Activated T-helper 2 cell treated with anti-CD3 and anti-CD28 coated beads, Interferon-gamma antibody, Interleukin-2, Interleukin-4, amounts not matched to agents 10 μg/mL and 5 μg/mL and 100 μg/mL, durations not matched to agents 14 hours and 24 hours and 36 hours (primary cell): ENCODE measurements around the gene ASIC3. TPM values are rescaled to one million over a fixed set of nuclear protein-coding genes. Genes with fewer than 3 reads are reported as not detected.

Experiments
- DNase-seq: peaks from one replicate; pipeline ENCODE4 v3.0.0; 2021; ENCODE audit warnings: low spot score
- H3K27ac Mint-ChIP-seq: one replicate; pipeline ENCODE4 v1.8.0; 2021; ENCODE audit warnings: mixed read lengths
- H3K27me3 Mint-ChIP-seq: one replicate; pipeline ENCODE4 v1.8.0; 2021; ENCODE audit warnings: low read depth, mixed read lengths
- H3K36me3 Mint-ChIP-seq: one replicate; pipeline ENCODE4 v1.8.0; 2021; ENCODE audit warnings: low read depth, mixed read lengths
- H3K4me1 Mint-ChIP-seq: one replicate; pipeline ENCODE4 v1.8.0; 2021; ENCODE audit warnings: low read depth, mixed read lengths
- H3K4me3 Mint-ChIP-seq: one replicate; pipeline ENCODE4 v1.8.0; 2021; ENCODE audit warnings: low read depth, mild to moderate bottlenecking, moderate library complexity, mixed read lengths
- H3K9me3 Mint-ChIP-seq: one replicate; pipeline ENCODE4 v1.8.0; 2021; ENCODE audit warnings: mixed read lengths
- intact Hi-C: fragments of 100-400 bp; cut with micrococcal nuclease; formaldehyde crosslinking; loops from one replicate; pipeline ENCODE4 v1.15.1; 2023
- total RNA-seq: library from RNA; stranded (reverse); gene quantifications from 2 replicates; pipeline ENCODE4 v1.2.3, GENCODE V29; 2022

Gene ASIC3
- total RNA-seq, 1 donor from 2014 or later, result 4.0 TPM

- no peak overlapping the region for H3K27ac Mint-ChIP-seq
- no peaks in the 10 kb centered on the region for H3K27me3 Mint-ChIP-seq
- intact Hi-C loops, result no loop called here
- H3K4me3 Mint-ChIP-seq, result no peak overlapping the region
- DNase-seq, result no peak
- peaks cover 15% of the 10 kb centered on the region for H3K4me1 Mint-ChIP-seq
- peaks cover 27% of the 10 kb centered on the region for H3K36me3 Mint-ChIP-seq
- no peaks in the 10 kb centered on the region for H3K9me3 Mint-ChIP-seq
These were observed 14.9 kb downstream of the ASIC3 start for GRCh38 chr7:151063212-151063561.

- H3K4me1 Mint-ChIP-seq, result peaks cover 8% of the 10 kb centered on the region
- DNase-seq, result no peak
- H3K27me3 Mint-ChIP-seq, result no peaks in the 10 kb centered on the region
- H3K36me3 Mint-ChIP-seq, result peaks cover 32% of the 10 kb centered on the region
- H3K27ac Mint-ChIP-seq, result no peak overlapping the region
- intact Hi-C loops, result no loop called here
- no peak overlapping the region for H3K4me3 Mint-ChIP-seq
- no peaks in the 10 kb centered on the region for H3K9me3 Mint-ChIP-seq
These were observed 16.1 kb downstream of the ASIC3 start for GRCh38 chr7:151064454-151064853.

GRCh38 chr7:151064993-151065392 lies 16.7 kb downstream of the ASIC3 start:
- no peak overlapping the region for H3K27ac Mint-ChIP-seq
- no peaks in the 10 kb centered on the region for H3K9me3 Mint-ChIP-seq
- DNase-seq, result no peak
- intact Hi-C loops, result no loop called here
- no peaks in the 10 kb centered on the region for H3K27me3 Mint-ChIP-seq
- peaks cover 36% of the 10 kb centered on the region for H3K36me3 Mint-ChIP-seq
- peaks cover 8% of the 10 kb centered on the region for H3K4me1 Mint-ChIP-seq
- H3K4me3 Mint-ChIP-seq, result no peak overlapping the region

GRCh38 chr7:151065516-151065915 lies 17.2 kb downstream of the ASIC3 start:
- H3K36me3 Mint-ChIP-seq, result peaks cover 36% of the 10 kb centered on the region
- H3K27ac Mint-ChIP-seq, result no peak overlapping the region
- intact Hi-C loops, result no loop called here
- H3K4me3 Mint-ChIP-seq, result no peak overlapping the region
- H3K4me1 Mint-ChIP-seq, result peaks cover 8% of the 10 kb centered on the region
- no peaks in the 10 kb centered on the region for H3K27me3 Mint-ChIP-seq
- DNase-seq, result no peak
- no peaks in the 10 kb centered on the region for H3K9me3 Mint-ChIP-seq

- H3K9me3 Mint-ChIP-seq, result no peaks in the 10 kb centered on the region
- no peak overlapping the region for H3K27ac Mint-ChIP-seq
- intact Hi-C loops, result no loop called here
- peaks cover 43% of the 10 kb centered on the region for H3K36me3 Mint-ChIP-seq
- H3K27me3 Mint-ChIP-seq, result no peaks in the 10 kb centered on the region
- no peak overlapping the region for H3K4me3 Mint-ChIP-seq
- peaks cover 3% of the 10 kb centered on the region for H3K4me1 Mint-ChIP-seq
- no peak for DNase-seq
These were observed 18.1 kb downstream of the ASIC3 start for GRCh38 chr7:151066273-151066974.

GRCh38 chr7:151068069-151068773 lies 19.9 kb downstream of the ASIC3 start:
- H3K36me3 Mint-ChIP-seq, result peaks cover 52% of the 10 kb centered on the region
- H3K9me3 Mint-ChIP-seq, result no peaks in the 10 kb centered on the region
- intact Hi-C loops, result no loop called here
- no peaks in the 10 kb centered on the region for H3K27me3 Mint-ChIP-seq
- no peak overlapping the region for H3K4me3 Mint-ChIP-seq
- H3K27ac Mint-ChIP-seq, result no peak overlapping the region
- no peak for DNase-seq
- no peaks in the 10 kb centered on the region for H3K4me1 Mint-ChIP-seq

- intact Hi-C loops, result no loop called here
- H3K4me3 Mint-ChIP-seq, result no peak overlapping the region
- no peaks in the 10 kb centered on the region for H3K27me3 Mint-ChIP-seq
These were observed 21.7 kb downstream of the ASIC3 start for GRCh38 chr7:151069841-151070573.

GRCh38 chr7:151070574-151070960 lies 22.2 kb downstream of the ASIC3 start:
- Mint-ChIP-seq H3K27ac (no peak overlapping the region), H3K4me3 (no peak overlapping the region), H3K36me3 (peaks cover 50% of the 10 kb centered on the region), H3K4me1 (no peaks in the 10 kb centered on the region), H3K27me3 (no peaks in the 10 kb centered on the region), H3K9me3 (no peaks in the 10 kb centered on the region)
- no peak for DNase-seq
- intact Hi-C loops, result no loop called here

More at GRCh38 chr7:151069841-151070573, 21.7 kb downstream of the ASIC3 start:
- Mint-ChIP-seq H3K36me3 (peaks cover 53% of the 10 kb centered on the region), H3K27ac (no peak overlapping the region), H3K9me3 (no peaks in the 10 kb centered on the region), H3K4me1 (no peaks in the 10 kb centered on the region)
- no peak for DNase-seq

- H3K27me3 Mint-ChIP-seq, result no peaks in the 10 kb centered on the region
- H3K36me3 Mint-ChIP-seq, result peaks cover 55% of the 10 kb centered on the region
- no peak for DNase-seq
- H3K4me3 Mint-ChIP-seq, result no peak overlapping the region
- no peaks in the 10 kb centered on the region for H3K9me3 Mint-ChIP-seq
- intact Hi-C loops, result no loop called here
- no peak overlapping the region for H3K27ac Mint-ChIP-seq
- H3K4me1 Mint-ChIP-seq, result no peaks in the 10 kb centered on the region
These were observed 22.9 kb downstream of the ASIC3 start for GRCh38 chr7:151071032-151071866.

- Mint-ChIP-seq H3K4me3 (no peak overlapping the region), H3K27ac (no peak overlapping the region), H3K36me3 (peaks cover 55% of the 10 kb centered on the region), H3K4me1 (peaks cover 3% of the 10 kb centered on the region), H3K27me3 (no peaks in the 10 kb centered on the region), H3K9me3 (no peaks in the 10 kb centered on the region)
- intact Hi-C loops, result no loop called here
- DNase-seq, result no peak
These were observed 25.7 kb downstream of the ASIC3 start for GRCh38 chr7:151073990-151074389.

GRCh38 chr7:151074817-151075661 lies 26.7 kb downstream of the ASIC3 start:
- no peak for DNase-seq
- intact Hi-C loops, result no loop called here
- Mint-ChIP-seq H3K4me3 (no peak overlapping the region), H3K27ac (peak overlapping the region; percentile 26), H3K9me3 (no peaks in the 10 kb centered on the region), H3K36me3 (peaks cover 54% of the 10 kb centered on the region), H3K4me1 (peaks cover 9% of the 10 kb centered on the region), H3K27me3 (no peaks in the 10 kb centered on the region)

- no peak for DNase-seq
- H3K27ac Mint-ChIP-seq, result peak overlapping the region; percentile 26
- H3K27me3 Mint-ChIP-seq, result no peaks in the 10 kb centered on the region
- intact Hi-C loops, result no loop called here
- H3K4me3 Mint-ChIP-seq, result no peak overlapping the region
- H3K4me1 Mint-ChIP-seq, result peaks cover 9% of the 10 kb centered on the region
- no peaks in the 10 kb centered on the region for H3K9me3 Mint-ChIP-seq
- H3K36me3 Mint-ChIP-seq, result peaks cover 53% of the 10 kb centered on the region
These were observed 27.3 kb downstream of the ASIC3 start for GRCh38 chr7:151075662-151075971.
